Activated T-helper 2 cell treated with anti-CD3 and anti-CD28 coated beads, Interferon-gamma antibody, Interleukin-2, Interleukin-4, amounts not matched to agents 10 μg/mL and 5 μg/mL and 100 μg/mL, durations not matched to agents 14 hours and 24 hours and 36 hours (primary cell): ENCODE data around the gene TMEM208. TPM values are rescaled to one million over a fixed set of nuclear protein-coding genes. Genes with fewer than 3 reads are reported as not detected.
A peak's percentile ranks its signal among the peaks of the same experiment; 100 is the strongest.

Source experiments
- DNase-seq: peaks from one replicate; pipeline ENCODE4 v3.0.0; 2021; ENCODE audit warnings: low spot score
- H3K27ac Mint-ChIP-seq: one replicate; pipeline ENCODE4 v1.8.0; 2021; ENCODE audit warnings: mixed read lengths
- H3K27me3 Mint-ChIP-seq: one replicate; pipeline ENCODE4 v1.8.0; 2021; ENCODE audit warnings: low read depth, mixed read lengths
- H3K36me3 Mint-ChIP-seq: one replicate; pipeline ENCODE4 v1.8.0; 2021; ENCODE audit warnings: low read depth, mixed read lengths
- H3K4me1 Mint-ChIP-seq: one replicate; pipeline ENCODE4 v1.8.0; 2021; ENCODE audit warnings: low read depth, mixed read lengths
- H3K4me3 Mint-ChIP-seq: one replicate; pipeline ENCODE4 v1.8.0; 2021; ENCODE audit warnings: low read depth, mild to moderate bottlenecking, moderate library complexity, mixed read lengths
- H3K9me3 Mint-ChIP-seq: one replicate; pipeline ENCODE4 v1.8.0; 2021; ENCODE audit warnings: mixed read lengths
- intact Hi-C: fragments of 100-400 bp; cut with micrococcal nuclease; formaldehyde crosslinking; loops from one replicate; pipeline ENCODE4 v1.15.1; 2023
- total RNA-seq: library from RNA; stranded (reverse); gene quantifications from 2 replicates; pipeline ENCODE4 v1.2.3, GENCODE V29; 2022

Gene TMEM208
- total RNA-seq, 1 donor from 2014 or later, result 55.4 TPM

GRCh38 chr16:67194260-67194659 lies 32.7 kb upstream of the TMEM208 start:
- intact Hi-C loops, result no loop called here
- Mint-ChIP-seq H3K27me3 (no peaks in the 10 kb centered on the region), H3K36me3 (peaks cover 60% of the 10 kb centered on the region), H3K4me1 (peaks cover 30% of the 10 kb centered on the region), H3K27ac (no peak overlapping the region), H3K9me3 (no peaks in the 10 kb centered on the region), H3K4me3 (peak overlapping the region; percentile 85)
- no peak for DNase-seq

GRCh38 chr16:67195676-67196075 lies 31.3 kb upstream of the TMEM208 start:
- no peaks in the 10 kb centered on the region for H3K9me3 Mint-ChIP-seq
- no peak overlapping the region for H3K27ac Mint-ChIP-seq
- no peaks in the 10 kb centered on the region for H3K27me3 Mint-ChIP-seq
- peaks cover 30% of the 10 kb centered on the region for H3K4me1 Mint-ChIP-seq
- no peak for DNase-seq
- peaks cover 69% of the 10 kb centered on the region for H3K36me3 Mint-ChIP-seq
- intact Hi-C loops, result no loop called here
- peak overlapping the region; percentile 39 for H3K4me3 Mint-ChIP-seq

GRCh38 chr16:67196881-67197280 lies 30.0 kb upstream of the TMEM208 start:
- H3K4me1 Mint-ChIP-seq, result peaks cover 24% of the 10 kb centered on the region
- H3K36me3 Mint-ChIP-seq, result peaks cover 71% of the 10 kb centered on the region
- no peaks in the 10 kb centered on the region for H3K27me3 Mint-ChIP-seq
- no peak for DNase-seq
- intact Hi-C loops, result no loop called here
- no peak overlapping the region for H3K27ac Mint-ChIP-seq
- no peaks in the 10 kb centered on the region for H3K9me3 Mint-ChIP-seq
- H3K4me3 Mint-ChIP-seq, result no peak overlapping the region

GRCh38 chr16:67197704-67198103 lies 29.2 kb upstream of the TMEM208 start:
- peaks cover 75% of the 10 kb centered on the region for H3K36me3 Mint-ChIP-seq
- intact Hi-C loops, result no loop called here
- DNase-seq, result no peak
- H3K27me3 Mint-ChIP-seq, result no peaks in the 10 kb centered on the region
- peaks cover 21% of the 10 kb centered on the region for H3K4me1 Mint-ChIP-seq
- H3K9me3 Mint-ChIP-seq, result no peaks in the 10 kb centered on the region
- H3K4me3 Mint-ChIP-seq, result no peak overlapping the region
- H3K27ac Mint-ChIP-seq, result no peak overlapping the region

DNA sequence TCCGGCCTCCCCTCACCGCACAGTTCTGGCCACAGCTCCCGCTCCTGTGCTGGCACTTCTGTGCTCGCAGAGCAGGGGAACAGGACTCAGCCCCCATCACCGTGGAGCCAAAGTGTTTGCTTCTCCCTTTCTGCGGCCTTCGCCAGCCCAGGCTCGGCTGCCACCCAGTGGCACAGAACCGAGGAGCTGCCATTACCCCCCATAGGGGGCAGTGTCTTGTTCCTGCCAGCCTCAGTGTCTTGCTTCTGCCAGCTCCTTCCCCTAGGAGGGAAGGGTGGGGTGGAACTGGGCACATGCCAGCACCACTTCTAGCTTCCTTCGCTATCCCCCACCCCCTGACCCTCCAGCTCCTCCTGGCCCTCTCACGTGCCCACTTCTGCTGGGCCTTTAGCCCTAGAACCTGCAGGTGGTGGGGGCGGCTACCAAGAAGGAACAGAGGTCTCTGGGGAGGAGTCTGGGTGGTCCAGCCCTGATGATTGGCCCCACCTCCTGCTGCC lies 28.6 kb upstream of the TMEM208 start:
- no peaks in the 10 kb centered on the region for H3K9me3 Mint-ChIP-seq
- intact Hi-C loops, result no loop called here
- H3K27ac Mint-ChIP-seq, result no peak overlapping the region
- DNase-seq, result no peak
- H3K4me1 Mint-ChIP-seq, result peaks cover 16% of the 10 kb centered on the region
- H3K36me3 Mint-ChIP-seq, result peaks cover 69% of the 10 kb centered on the region
- no peaks in the 10 kb centered on the region for H3K27me3 Mint-ChIP-seq
- H3K4me3 Mint-ChIP-seq, result no peak overlapping the region

DNA sequence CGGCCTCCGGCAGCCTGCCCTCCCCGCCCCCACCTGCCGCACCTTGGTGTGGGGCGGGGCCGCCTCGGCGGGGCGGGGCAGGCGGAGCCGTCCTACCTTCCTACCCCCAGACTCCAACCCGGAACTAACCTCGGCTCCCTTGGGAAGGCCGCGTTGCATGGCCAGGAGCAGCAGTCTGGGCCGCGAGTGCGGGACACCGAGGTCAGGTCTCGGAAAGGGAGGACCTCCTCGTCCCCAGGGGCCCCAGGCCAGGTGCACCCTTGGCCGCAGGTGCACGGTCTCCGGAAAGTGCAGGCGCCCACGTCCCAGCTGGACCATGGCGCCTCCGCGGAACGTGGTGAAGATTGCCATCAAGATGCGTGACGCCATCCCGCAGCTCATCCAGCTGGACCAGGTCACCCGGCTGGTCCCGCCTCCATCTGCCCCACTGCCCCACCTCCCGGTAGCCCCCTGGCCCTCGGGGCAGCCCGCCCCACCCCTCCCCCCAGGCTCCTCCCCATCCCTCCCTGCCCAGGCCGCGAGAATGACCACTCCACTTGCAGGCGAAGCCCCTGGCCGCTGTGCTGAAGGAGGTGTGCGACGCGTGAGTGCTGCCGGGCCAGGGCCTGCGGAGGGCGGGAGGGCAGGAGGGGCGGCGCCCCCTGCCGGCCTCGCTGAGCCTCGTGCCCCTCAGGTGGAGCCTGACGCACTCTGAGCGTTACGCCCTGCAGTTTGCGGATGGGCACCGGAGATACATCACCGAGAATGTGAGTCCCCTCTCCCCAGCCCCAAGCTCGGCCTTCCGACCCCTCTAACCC lies 27.7 kb upstream of the TMEM208 start, which contains the start of gene ELMO3:
Gene ELMO3, plus strand, starts transcription at position 121 of the 797 bp plus-strand sequence. Its CDS starts 196 bp downstream, at position 317.
- Mint-ChIP-seq H3K27ac (no peak within 1 kb of the TSS), H3K9me3 (no peaks in the 10 kb centered on the region), H3K27me3 (no peaks in the 10 kb centered on the region), H3K4me3 (no peak within 1 kb of the TSS), H3K4me1 (peaks cover 7% of the 10 kb centered on the region), H3K36me3 (peaks cover 60% of the 10 kb centered on the region)
- no peak for DNase-seq
- intact Hi-C loops, result no loop called here

- H3K4me1 Mint-ChIP-seq, result peaks cover 7% of the 10 kb centered on the region
- intact Hi-C loops, result no loop called here
- H3K27me3 Mint-ChIP-seq, result no peaks in the 10 kb centered on the region
- H3K27ac Mint-ChIP-seq, result no peak overlapping the region
- H3K9me3 Mint-ChIP-seq, result no peaks in the 10 kb centered on the region
- H3K4me3 Mint-ChIP-seq, result no peak overlapping the region
- DNase-seq, result no peak
- H3K36me3 Mint-ChIP-seq, result peaks cover 54% of the 10 kb centered on the region
Observed at GRCh38 chr16:67199808-67200198, 27.1 kb upstream of the TMEM208 start.

- Mint-ChIP-seq H3K36me3 (peaks cover 47% of the 10 kb centered on the region), H3K9me3 (no peaks in the 10 kb centered on the region), H3K4me3 (no peak overlapping the region), H3K27me3 (no peaks in the 10 kb centered on the region), H3K4me1 (peaks cover 7% of the 10 kb centered on the region), H3K27ac (no peak overlapping the region)
- intact Hi-C loops, result no loop called here
- DNase-seq, result no peak
Observed at GRCh38 chr16:67200491-67200890, 26.4 kb upstream of the TMEM208 start.

GRCh38 chr16:67201411-67202345 lies 25.3 kb upstream of the TMEM208 start:
- no peak overlapping the region for H3K4me3 Mint-ChIP-seq
- no peak for DNase-seq
- intact Hi-C loops, result no loop called here
- no peaks in the 10 kb centered on the region for H3K27me3 Mint-ChIP-seq
- no peaks in the 10 kb centered on the region for H3K4me1 Mint-ChIP-seq
- H3K27ac Mint-ChIP-seq, result no peak overlapping the region
- H3K9me3 Mint-ChIP-seq, result no peaks in the 10 kb centered on the region
- peaks cover 43% of the 10 kb centered on the region for H3K36me3 Mint-ChIP-seq

- DNase-seq, result no peak
- H3K27me3 Mint-ChIP-seq, result no peaks in the 10 kb centered on the region
- H3K27ac Mint-ChIP-seq, result no peak overlapping the region
- intact Hi-C loops, result no loop called here
- H3K36me3 Mint-ChIP-seq, result peaks cover 38% of the 10 kb centered on the region
- no peaks in the 10 kb centered on the region for H3K4me1 Mint-ChIP-seq
- H3K9me3 Mint-ChIP-seq, result no peaks in the 10 kb centered on the region
- H3K4me3 Mint-ChIP-seq, result no peak overlapping the region
Observed at GRCh38 chr16:67202426-67202825, 24.5 kb upstream of the TMEM208 start.

- no peaks in the 10 kb centered on the region for H3K9me3 Mint-ChIP-seq
- H3K27ac Mint-ChIP-seq, result no peak overlapping the region
- no peak for DNase-seq
- H3K4me3 Mint-ChIP-seq, result no peak overlapping the region
- peaks cover 33% of the 10 kb centered on the region for H3K36me3 Mint-ChIP-seq
- H3K4me1 Mint-ChIP-seq, result no peaks in the 10 kb centered on the region
- H3K27me3 Mint-ChIP-seq, result no peaks in the 10 kb centered on the region
- intact Hi-C loops, result no loop called here
Observed at GRCh38 chr16:67202956-67203493, 23.9 kb upstream of the TMEM208 start.

DNA sequence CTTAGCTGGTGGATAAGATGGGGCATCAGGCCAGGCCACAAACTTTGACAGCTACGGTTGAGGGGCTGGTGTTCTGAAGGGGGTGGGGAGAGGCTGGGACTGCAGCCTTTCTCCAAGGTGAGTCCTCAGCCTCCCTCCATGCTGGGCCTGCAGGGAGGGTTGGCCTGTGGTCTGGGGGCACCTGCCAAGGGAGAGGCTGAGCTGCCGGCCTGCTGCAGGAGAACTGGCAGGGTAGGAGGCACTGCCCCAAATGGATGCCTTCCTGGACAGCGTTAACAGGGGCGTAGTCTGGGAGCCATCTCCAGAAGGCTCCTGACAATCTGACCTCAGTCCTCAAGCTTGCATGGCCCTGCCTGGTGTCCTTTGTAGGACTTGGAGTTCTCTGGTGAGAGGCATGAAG lies 22.9 kb upstream of the TMEM208 start:
- Mint-ChIP-seq H3K27me3 (no peaks in the 10 kb centered on the region), H3K4me3 (no peak overlapping the region), H3K9me3 (no peaks in the 10 kb centered on the region), H3K27ac (no peak overlapping the region), H3K36me3 (peaks cover 27% of the 10 kb centered on the region), H3K4me1 (no peaks in the 10 kb centered on the region)
- intact Hi-C loops, result no loop called here
- DNase-seq, result no peak
